ENCODE measurements around the gene HECTD4. TPM values are rescaled to one million over a fixed set of nuclear protein-coding genes. Genes with fewer than 3 reads are reported as not detected.

HECTD4 gene
- total and polyA plus RNA-seq, 9 of the 15 experiments (the other 6 are each of a cell fraction or from before 2014, with no cell fraction given), result 3.5 to 33.3 (median 13.5) TPM

GRCh38 chr12:112418608-112419296 lies 36.5 kb upstream of the HECTD4 start, which contains the start of gene PTPN11 (continued):
- TF ChIP-seq MNT (conservative IDR thresholded peaks at IDR 0.05) (peak; percentile 48 to 83), TFAP4 (CRISPR knock-in tag; IDR thresholded peaks at IDR 0.05; ENCODE audit: borderline replicate concordance) (peak; percentile 70), ETV1 (tag; conservative IDR thresholded peaks at IDR 0.05; ENCODE audit: low read depth) (peak; percentile 60; the same call in 1 of the 2 replicates), POLR2H (tag; IDR thresholded peaks at IDR 0.05; ENCODE audit: low read depth) (peak; percentile 86), SAP30 (IDR thresholded peaks at IDR 0.05; ENCODE audit: borderline replicate concordance, insufficient read depth, low read depth, low read length, poor library complexity, severe bottlenecking) (peak; percentile 73), RBM34 (IDR thresholded peaks at IDR 0.05; ENCODE audit: borderline replicate concordance, insufficient read depth, low read length) (no peak), ZNF197 (CRISPR knock-in tag; IDR thresholded peaks at IDR 0.05; ENCODE audit: low read depth) (0 out of 2 replicates have a peak, but pooled peaks have one; percentile 31), TAF1 (IDR thresholded peaks at IDR 0.05; ENCODE audit: control insufficient read depth, extremely low read depth, insufficient read depth, low read length, severe bottlenecking) (peak; percentile 97), FOXP4 (CRISPR knock-in tag; IDR thresholded peaks at IDR 0.05; ENCODE audit: borderline replicate concordance) (peak; percentile 67; the same call in 1 of the 2 replicates), FOSL1 (tag; conservative IDR thresholded peaks at IDR 0.05) (peak; percentile 58), ZNF282 (CRISPR knock-in tag; IDR thresholded peaks at IDR 0.05) (0 out of 2 replicates have a peak, but pooled peaks have one; percentile 35), YY1 (IDR thresholded peaks at IDR 0.05; ENCODE audit: borderline replicate concordance in 1 of 3, control insufficient read depth in 1 of 3, extremely low read depth in 1 of 3, insufficient read depth in 3 of 3, insufficient read length in 1 of 3, insufficient replicate concordance in 2 of 3, low read depth in 1 of 3, low read length in 2 of 3) (peak; percentile 10 to 89 (median 83)), ZNF696 (CRISPR knock-in tag; conservative IDR thresholded peaks at IDR 0.05) (no peak), NFRKB (IDR thresholded peaks at IDR 0.05; ENCODE audit: low read depth) (peak; percentile 62), RCOR1 (IDR thresholded peaks at IDR 0.05; ENCODE audit: borderline replicate concordance in 1 of 2, low read depth in 2 of 2, low read length in 2 of 2) (peak in 1 of 2 experiments; percentile 17; a peak in 1 of 4 replicates), ZMIZ1 (IDR thresholded peaks at IDR 0.05; ENCODE audit: low read depth in 2 of 2, low read length in 2 of 2) (no peak; a peak in 1 of 4 replicates)

All from K562 (cell line).